GM19463 (cell line): ENCODE measurements around the gene SLC9A2.

Source experiments
- ATAC-seq: cut with Tn5 transposase; IDR thresholded peaks from one replicate; pipeline ENCODE4 v1.9.1; 2021; ENCODE audit warnings: mild to moderate bottlenecking, moderate library complexity; ENCODE audit not compliant: unreplicated experiment

SLC9A2 gene

DNA sequence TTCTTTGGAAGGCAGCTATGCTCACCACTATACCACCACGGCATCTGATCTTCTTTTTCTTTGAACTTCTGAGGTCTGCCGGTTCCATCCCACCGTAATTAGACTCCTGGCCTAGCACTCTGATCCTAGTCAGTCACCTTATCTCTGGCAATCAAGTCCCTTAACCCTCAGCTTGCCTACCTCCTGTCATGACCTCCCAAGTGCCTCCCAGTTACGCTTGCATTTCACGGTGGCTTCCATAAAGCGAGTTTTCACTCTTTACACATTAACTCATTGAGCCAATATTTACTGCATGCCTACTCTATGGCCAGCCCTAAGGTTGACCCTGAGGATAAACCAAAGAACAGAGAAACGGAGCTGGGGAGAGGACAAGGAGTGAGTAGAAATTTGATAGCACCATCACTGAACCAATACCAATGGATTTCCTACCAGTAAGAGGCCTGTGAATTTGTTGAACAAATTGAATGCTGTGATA is 104.7 kb downstream of the SLC9A2 start:
- no peak for ATAC-seq

DNA sequence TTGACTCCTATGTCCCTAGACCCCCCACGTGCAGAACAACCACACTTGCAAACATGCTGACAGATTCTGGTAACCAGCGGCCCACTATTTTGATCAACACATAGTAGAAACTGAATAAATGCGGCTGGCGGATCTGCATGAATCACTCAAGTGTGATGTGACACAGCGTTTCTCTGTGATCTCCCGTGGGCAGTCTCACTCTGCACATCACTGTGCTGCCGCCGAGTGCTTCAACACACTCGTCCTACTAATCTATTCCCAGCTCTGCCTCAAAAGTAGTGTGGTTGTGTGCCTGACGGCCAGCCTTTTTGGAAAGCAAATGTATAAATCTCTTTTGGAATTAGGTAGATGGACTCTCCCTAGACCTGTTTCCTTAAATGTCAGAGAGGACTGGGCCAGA is 105.2 kb downstream of the SLC9A2 start:
- no peak for ATAC-seq

DNA sequence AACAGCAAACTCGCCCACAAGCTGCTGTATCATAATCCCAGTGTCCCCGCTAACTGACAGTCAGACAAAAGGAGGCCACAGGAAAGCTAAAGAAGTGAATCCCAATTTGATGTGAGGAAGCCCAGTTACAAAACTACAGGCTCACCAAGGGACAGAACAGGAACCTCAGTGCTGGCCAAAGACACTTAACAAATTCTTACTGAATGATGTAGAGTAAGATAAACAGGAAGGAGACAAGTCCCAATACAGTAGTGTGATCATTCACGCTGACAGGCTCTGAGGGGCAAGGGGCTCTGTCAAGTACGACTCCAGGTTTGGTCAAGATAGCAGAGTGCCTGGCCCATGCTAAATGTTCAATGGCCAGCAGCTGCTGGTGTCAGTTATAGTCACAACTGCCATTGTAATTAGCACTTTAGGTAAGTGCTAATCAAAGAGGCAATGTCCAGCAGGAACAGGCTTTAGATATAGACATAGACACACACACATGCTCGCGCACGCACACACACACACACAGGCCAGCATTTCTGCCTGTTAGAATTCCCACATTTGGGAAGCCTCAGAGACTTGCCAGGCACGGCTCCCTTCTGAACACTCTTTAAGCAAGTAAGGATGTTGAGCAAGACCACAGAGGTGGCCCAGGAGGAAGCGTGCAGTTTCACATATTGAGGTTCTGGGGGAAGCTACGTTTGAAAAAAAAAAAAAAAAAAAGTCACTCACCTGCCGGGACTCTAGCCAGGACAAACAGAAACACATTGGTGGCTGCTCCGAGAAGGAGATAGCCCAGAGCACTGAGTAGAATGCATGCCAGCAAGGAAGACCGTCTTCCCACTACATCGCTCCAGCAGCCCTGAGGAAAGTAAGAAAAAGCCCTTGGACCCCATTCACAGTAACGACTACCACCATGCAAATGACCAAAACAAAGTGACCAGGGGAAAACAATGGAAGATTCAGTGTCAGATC is 107.1 kb downstream of the SLC9A2 start:
- ATAC-seq, result no peak

DNA sequence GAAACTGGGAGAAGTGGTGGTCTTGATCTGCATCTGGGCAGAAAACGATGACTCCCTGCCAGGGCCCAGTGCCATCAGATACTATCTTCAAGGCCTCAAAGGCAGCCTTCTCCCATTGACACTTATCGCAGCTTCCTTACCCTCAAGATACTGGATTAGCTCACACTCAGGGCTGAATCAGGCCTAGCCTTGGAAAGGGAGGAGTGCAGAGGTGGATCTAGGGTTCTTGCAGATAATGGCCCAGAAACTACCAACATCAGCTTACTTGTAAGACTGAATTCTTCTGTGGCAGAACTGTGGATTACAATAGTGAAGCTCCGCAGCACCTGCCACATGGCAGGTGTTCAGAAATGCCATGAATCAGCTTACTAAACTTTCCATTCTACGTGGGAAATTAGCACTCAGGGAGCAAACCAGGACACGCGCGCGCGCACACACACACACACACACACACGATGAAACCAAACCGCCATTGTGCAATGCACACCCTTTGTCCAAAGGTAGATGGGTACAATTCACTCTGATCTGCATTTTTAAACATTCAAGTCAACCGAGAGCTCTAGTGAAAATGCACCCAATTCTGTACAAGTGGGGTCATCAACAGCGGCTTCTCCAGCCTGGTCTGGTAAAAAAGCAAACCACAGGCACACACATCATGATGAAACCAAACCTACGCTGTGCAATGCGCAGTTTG is 116.2 kb downstream of the SLC9A2 start:
- ATAC-seq, result no peak

DNA sequence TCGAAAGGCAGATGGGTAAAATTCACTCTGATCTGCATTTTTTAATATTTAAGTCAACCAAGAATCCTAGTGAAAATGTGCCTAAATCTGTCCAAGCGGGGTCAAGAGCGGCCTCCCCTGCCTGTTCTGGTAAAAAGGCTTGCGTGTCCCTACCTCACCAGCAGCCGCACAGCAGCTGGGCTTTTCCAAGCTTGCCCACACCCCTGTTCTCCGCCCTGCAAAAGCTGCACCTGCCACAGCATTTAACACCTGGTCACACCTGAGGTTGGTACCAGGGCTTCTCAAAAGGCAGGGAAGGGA is 116.7 kb downstream of the SLC9A2 start:
- peak; percentile 14 for ATAC-seq

DNA sequence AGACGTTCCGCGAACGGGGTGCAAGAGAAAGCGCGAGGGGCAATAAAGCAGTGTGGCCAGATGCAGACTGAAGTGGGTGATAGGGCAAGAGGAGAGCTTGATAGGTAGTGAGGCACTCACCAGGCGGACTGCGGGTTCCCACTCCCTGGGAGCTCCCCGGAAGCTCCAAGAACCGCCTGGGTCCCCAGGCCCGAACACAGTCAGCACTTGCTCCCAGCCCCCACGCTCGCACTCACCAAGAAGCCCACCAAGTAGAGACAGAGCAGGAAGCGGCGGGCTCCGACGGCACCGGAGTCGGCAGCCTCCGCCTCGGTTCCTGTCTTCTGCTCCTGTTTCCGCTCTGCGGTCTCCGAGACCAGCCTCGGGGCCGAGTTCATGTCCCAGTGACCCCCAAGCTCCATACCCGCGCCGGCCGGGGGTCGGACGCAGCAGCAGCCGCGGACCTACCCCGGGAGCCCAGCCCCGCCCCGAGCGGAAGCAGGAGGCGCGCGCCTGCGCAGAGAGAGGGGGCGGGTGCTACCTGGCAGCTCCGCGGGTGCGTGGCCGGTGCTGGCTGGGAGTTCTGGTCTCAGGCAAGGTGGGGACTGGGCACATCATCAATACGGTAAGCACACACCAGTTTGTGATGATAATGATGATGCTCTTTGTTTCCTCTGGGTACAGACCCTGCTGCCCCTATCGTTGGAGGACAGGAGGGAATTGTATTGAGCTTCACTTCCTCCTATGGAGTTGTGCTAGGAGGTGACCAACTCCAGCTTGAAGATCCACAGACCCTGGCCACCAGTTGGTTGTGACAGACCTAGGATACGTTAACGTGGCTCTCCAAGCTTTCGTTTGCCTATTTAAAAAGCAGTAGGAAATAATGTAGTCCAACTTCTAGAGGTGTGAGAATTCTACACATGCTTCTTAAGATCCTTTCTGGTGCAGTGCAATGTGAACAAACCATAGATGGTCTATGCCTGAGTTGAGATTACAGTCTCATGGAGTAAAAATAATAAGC is 117.4 kb downstream of the SLC9A2 start:
- ATAC-seq, result peak; percentile 91

DNA sequence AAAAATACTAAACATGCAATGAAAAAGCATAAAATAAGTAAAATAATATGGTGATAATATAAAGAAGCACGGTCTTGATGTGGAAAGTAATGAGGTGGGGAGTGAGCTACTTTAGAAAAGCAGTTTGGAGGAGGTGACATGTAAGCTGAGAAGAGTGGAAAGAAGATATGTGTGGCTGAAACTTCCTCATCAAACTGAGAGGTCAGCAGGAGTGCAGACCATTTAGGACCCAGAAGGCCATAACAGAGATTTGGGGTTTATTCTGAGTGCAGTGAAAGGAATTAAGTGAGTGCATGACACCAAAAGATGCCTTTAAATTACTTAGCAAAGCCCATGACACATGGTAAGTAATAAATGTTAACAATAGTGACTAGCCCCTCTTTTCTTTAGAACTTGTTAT is 118.1 kb downstream of the SLC9A2 start:
- ATAC-seq, result peak; percentile 48

DNA sequence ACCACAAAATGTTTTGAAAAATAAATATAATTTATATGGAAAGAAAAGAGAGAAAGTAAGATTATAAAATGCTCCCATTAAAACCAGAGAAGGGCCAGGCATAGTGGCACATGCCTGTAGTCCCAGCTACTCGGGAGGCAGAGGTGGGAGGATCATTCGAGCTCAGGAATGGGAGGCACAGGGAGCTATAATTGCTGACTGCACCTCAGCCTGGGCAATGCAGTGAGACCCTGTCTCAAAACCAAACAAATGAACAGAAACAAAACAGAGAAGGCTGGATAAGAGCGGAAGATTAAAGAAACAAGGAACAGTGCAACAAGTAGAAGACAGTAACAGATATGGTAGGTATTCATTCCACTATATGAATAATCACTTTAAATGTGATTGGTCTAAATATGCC is 123.9 kb downstream of the SLC9A2 start:
- no peak for ATAC-seq

DNA sequence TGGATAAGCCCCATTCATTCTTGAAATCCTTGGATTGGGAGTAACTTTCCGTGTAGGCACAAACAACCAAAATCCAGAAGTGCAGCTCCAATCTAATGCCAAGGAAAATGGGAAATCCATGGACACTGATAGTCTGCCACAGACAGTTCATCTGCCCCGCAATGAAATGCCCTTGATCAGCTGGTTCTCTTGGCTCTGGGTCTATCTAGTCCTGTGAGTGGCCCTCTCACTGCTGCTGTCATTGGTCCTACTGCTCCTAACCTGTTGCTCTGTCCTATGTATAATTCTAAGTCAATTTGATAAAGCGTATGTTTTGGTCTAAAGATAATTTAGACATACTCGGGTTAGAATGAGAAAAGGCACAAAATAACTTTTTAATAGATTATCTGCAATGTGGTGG is 128.8 kb downstream of the SLC9A2 start:
- ATAC-seq, result no peak

DNA sequence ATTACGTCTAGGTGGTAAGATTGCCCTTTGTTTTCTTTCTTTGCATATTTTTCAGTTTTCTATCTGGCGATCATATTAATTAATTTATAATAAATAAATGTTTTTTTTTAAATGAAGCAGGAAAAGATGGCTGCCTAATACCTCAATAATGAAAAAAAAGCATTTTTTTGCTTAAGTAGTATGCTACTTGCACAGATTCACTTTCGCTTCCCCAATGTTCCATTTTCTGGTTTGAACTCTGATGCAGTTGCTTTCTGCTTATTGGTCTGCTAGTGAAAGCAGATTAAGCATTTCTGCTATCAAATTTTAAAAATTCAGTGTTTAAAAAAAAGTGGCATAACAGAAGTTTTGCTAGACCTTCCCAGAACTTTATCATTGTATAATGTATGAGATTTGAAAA is 130.6 kb downstream of the SLC9A2 start:
- peak; percentile 65 for ATAC-seq

DNA sequence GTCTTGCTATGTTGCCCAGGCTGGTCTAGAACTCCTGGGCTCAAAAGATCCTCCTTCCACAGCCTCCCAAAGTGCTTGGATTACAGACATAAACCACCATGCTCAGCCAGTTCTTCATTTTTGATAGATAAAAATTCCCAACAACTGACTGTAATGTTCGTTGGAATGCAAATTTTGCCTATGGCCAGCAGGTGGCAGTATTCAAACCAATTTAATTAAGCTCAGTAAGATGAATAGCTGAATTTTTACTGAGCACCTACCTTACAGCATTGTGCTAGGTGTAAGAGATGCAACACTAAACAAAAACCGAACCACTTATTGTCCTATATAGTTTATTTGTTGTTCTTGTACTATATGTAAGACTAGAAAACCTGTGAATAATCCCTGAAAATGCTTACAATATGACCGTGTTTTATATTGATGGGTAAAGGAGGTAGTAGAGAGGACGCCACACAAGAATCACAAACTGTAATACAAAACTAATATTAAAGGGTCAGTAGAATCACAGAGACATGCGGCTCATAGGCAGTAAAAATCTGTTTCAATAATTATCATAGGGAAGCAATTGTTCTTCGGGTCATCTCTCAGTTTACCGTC is 134.3 kb downstream of the SLC9A2 start:
- ATAC-seq, result no peak

DNA sequence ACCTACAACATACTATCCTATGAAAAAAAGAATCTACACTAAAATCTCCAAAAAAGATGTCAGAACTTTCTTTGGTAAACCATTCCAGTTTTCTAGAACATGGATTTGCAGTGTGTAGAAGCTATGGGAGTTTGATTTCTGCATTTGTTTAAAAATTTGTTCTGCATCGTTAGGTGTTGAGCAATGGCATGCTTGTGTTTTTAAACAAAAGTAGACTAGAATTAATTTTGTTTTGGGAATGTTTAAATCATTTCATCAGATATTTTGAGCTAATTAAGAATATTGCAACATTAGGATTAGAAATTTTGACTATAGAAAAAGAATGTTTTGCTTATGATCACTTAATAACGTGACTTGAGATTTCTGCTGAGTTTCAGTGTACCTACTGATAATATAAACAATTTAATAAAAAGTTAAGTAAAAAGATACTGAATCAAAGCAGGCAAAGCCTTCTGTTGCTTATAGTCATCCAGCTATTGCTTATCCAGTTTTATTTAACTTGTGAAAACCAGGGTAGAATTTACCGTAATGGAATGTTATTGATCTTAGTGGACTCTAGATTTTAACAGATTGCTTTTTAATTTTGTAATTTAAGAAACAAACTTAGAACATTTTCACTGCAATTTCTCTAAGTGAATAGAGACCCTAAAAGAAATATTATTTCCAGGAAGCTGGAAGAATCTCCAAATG is 135.2 kb downstream of the SLC9A2 start:
- no peak for ATAC-seq

DNA sequence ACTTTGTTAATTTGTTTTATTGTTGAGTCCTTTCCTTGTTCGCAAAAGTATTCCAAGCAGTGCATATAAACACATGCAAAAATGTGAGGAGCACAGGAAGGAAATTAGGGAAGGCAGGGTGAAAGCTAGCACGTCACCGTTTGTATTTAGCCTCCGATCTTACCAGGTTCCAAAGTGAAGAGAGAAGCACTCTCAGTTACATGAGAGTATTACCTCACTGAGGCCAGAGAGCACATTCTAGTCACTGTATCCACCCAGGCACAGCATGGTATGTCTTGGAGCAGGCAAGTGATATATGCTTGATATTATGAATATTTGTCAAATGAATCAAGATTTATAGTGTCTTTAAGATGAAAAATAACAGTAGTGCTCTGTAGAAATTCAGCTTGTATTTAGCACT is 135.9 kb downstream of the SLC9A2 start:
- no peak for ATAC-seq

DNA sequence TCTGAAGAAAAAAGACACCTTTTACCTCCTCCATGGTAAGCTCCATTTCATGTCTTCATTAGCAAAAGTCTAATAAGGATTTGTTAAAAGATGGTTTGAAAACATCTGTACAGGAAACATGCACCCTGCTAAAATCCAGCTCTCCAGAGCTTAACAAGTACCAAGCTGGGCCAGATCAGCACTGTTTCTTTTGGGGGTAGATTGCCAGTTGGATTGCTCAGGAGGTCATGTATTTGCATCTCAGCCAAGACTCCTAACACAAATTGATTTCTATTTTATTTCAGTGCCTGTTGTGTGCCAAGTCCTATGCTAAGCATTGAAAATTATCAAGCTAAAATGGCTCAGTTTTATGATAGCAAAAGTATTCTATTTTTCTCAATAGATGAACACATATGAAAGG is 139.1 kb downstream of the SLC9A2 start:
- ATAC-seq, result no peak
